ENCODE measurements around the gene RIMBP3B. TPM values are rescaled to one million over a fixed set of nuclear protein-coding genes. Genes with fewer than 3 reads are reported as not detected.

Gene RIMBP3B
- total RNA-seq, result not detected in 2 replicates

GRCh38 chr22:21383701-21384467 lies at the start of gene RIMBP3B:
TSS of gene RIMBP3B (plus strand) at chr22:21383751. CDS start at chr22:21383859, 108 bp downstream.

GRCh38 chr22:21417227-21417746 lies 33.7 kb downstream of the RIMBP3B start, which contains the start of gene HIC2:
TSS of gene HIC2 (plus strand) at chr22:21417371. CDS start at chr22:21442832, 25,461 bp downstream.

Small RNAs within 50 kb of the gene (small RNA-seq; reads per million reads assigned to genes)
- gene RF00492, result not detected
- gene RN7SKP63, result not detected

Other genes with a start within 250 kb of the RIMBP3B start
- 4.6 and 4.8 TPM in 2 replicates for gene HIC2, start 33.6 kb downstream of the RIMBP3B start, total RNA-seq
- 0.33 and 1.2 TPM in 2 replicates for gene TMEM191C, start 83.6 kb downstream of the RIMBP3B start, total RNA-seq
- 0.19 TPM in 1 of 2 replicates, not detected in the other for gene RIMBP3C, start 167.7 kb downstream of the RIMBP3B start, total RNA-seq
- 54.2 and 68.0 TPM in 2 replicates for gene UBE2L3, start 184.0 kb downstream of the RIMBP3B start, total RNA-seq
- 38.5 and 39.8 TPM in 2 replicates for gene YDJC, start 246.3 kb downstream of the RIMBP3B start, total RNA-seq
- gene CCDC116, start 249.0 kb downstream of the RIMBP3B start, total RNA-seq, result 0.33 and 0.38 TPM in 2 replicates